Forelimb muscle (tissue), 1 donor: ENCODE data around the gene LRRFIP1. TPM values are rescaled to one million over a fixed set of nuclear protein-coding genes. Genes with fewer than 3 reads are reported as not detected.
"Not testable (repeated sequence)": the region's sequence is repeated elsewhere in the genome, so short reads cannot be mapped to it uniquely, and the experiment has no call there.

Experiments used
- DNase-seq: peaks from one replicate; pipeline ENCODE4 v3.0.0-alpha.2; 2013; ENCODE audit warnings: low read depth
- polyA plus RNA-seq: library from polyadenylated mRNA; unstranded; fragments of 120-200 nt; gene quantifications from one replicate; pipeline ENCODE4 v1.2.1, GENCODE V29; 2013; ENCODE audit not compliant: insufficient read length

Gene LRRFIP1
- polyA plus RNA-seq, 1 donor, result 168 TPM

GRCh38 chr2:237744613-237745249, 117.3 kb downstream of the LRRFIP1 start:
- no peak for DNase-seq

- DNase-seq, result no peak
Observed at GRCh38 chr2:237745250-237745613, 117.8 kb downstream of the LRRFIP1 start.

- DNase-seq, result no peak
Observed at GRCh38 chr2:237746302-237747080, 119.1 kb downstream of the LRRFIP1 start.

GRCh38 chr2:237747189-237747588, 119.8 kb downstream of the LRRFIP1 start:
- DNase-seq, result no peak

- DNase-seq, result no peak
Observed at GRCh38 chr2:237749002-237749401, 121.6 kb downstream of the LRRFIP1 start.

- no peak for DNase-seq
Observed at GRCh38 chr2:237749961-237750360, 122.6 kb downstream of the LRRFIP1 start.

- not testable (repeated sequence) for DNase-seq
Observed at GRCh38 chr2:237750441-237750840, 123.1 kb downstream of the LRRFIP1 start.

- no peak for DNase-seq
Observed at GRCh38 chr2:237752761-237753165, 125.4 kb downstream of the LRRFIP1 start.

GRCh38 chr2:237754182-237754581, 126.8 kb downstream of the LRRFIP1 start:
- DNase-seq, result no peak

GRCh38 chr2:237754626-237755248, 127.3 kb downstream of the LRRFIP1 start:
- DNase-seq, result no peak

- no peak for DNase-seq
Observed at GRCh38 chr2:237757616-237758015, 130.2 kb downstream of the LRRFIP1 start.

- no peak for DNase-seq
Observed at GRCh38 chr2:237758185-237758584, 130.8 kb downstream of the LRRFIP1 start.

GRCh38 chr2:237759176-237759575, 131.8 kb downstream of the LRRFIP1 start:
- no peak for DNase-seq

GRCh38 chr2:237760506-237761502, 133.4 kb downstream of the LRRFIP1 start:
- no peak for DNase-seq

GRCh38 chr2:237762291-237763182, 135.2 kb downstream of the LRRFIP1 start:
- not testable (repeated sequence) for DNase-seq

- no peak for DNase-seq
Observed at GRCh38 chr2:237763812-237764211, 136.4 kb downstream of the LRRFIP1 start.

- not testable (repeated sequence) for DNase-seq
Observed at GRCh38 chr2:237765122-237765521, 137.7 kb downstream of the LRRFIP1 start.

- DNase-seq, result no peak
Observed at GRCh38 chr2:237765875-237766274, 138.5 kb downstream of the LRRFIP1 start.

- no peak for DNase-seq
Observed at GRCh38 chr2:237766340-237766739, 139.0 kb downstream of the LRRFIP1 start.

- DNase-seq, result no peak
Observed at GRCh38 chr2:237772513-237772912, 145.1 kb downstream of the LRRFIP1 start.

- no peak for DNase-seq
Observed at GRCh38 chr2:237773826-237774225, 146.4 kb downstream of the LRRFIP1 start.
